Breast epithelium (tissue), 3 donors: ENCODE results near the gene IGSF21.

Source experiments
- CTCF ChIP-seq, 3 donors: fragments of 450-650 bp; IDR thresholded peaks; one replicate each; pipeline ENCODE4 v1.5.1; 2016 to 2017; ENCODE audit warnings: antibody characterized with exemption in 3 of 3, mild to moderate bottlenecking in 3 of 3, moderate library complexity in 3 of 3
- POLR2A ChIP-seq: fragments of 450-650 bp; IDR thresholded peaks from one replicate; pipeline ENCODE4 v1.6.1; 2016; ENCODE audit warnings: antibody characterized with exemption, mild to moderate bottlenecking, moderate library complexity
- POLR2AphosphoS5 ChIP-seq, 3 donors: sonication (generic); formaldehyde crosslinking; IDR thresholded peaks; one replicate each; pipeline ENCODE4 v1.6.1; 2017; ENCODE audit warnings: antibody characterized with exemption in 3 of 3

- TF ChIP-seq CTCF (IDR thresholded peaks at IDR 0.05): no peak
- TF ChIP-seq POLR2A: no peak
- no peak for TF ChIP-seq POLR2AphosphoS5 (IDR thresholded peaks at IDR 0.05)
Measured at GRCh38 chr1:18344755-18345154, 237.2 kb downstream of the IGSF21 start.
